HG02938 (cell line): ENCODE measurements around the gene ST6GALNAC3.
A peak's percentile ranks its signal among the peaks of the same experiment; 100 is the strongest.

Experiments
- ATAC-seq: cut with Tn5 transposase; IDR thresholded peaks from one replicate; pipeline ENCODE4 v1.9.1; 2021; ENCODE audit warnings: mild to moderate bottlenecking, moderate library complexity; ENCODE audit not compliant: unreplicated experiment

The ST6GALNAC3 gene

GRCh38 chr1:76140227-76140626, 65.7 kb downstream of the ST6GALNAC3 start:
- no peak for ATAC-seq

GRCh38 chr1:76141929-76142328, 67.4 kb downstream of the ST6GALNAC3 start:
- no peak for ATAC-seq

DNA sequence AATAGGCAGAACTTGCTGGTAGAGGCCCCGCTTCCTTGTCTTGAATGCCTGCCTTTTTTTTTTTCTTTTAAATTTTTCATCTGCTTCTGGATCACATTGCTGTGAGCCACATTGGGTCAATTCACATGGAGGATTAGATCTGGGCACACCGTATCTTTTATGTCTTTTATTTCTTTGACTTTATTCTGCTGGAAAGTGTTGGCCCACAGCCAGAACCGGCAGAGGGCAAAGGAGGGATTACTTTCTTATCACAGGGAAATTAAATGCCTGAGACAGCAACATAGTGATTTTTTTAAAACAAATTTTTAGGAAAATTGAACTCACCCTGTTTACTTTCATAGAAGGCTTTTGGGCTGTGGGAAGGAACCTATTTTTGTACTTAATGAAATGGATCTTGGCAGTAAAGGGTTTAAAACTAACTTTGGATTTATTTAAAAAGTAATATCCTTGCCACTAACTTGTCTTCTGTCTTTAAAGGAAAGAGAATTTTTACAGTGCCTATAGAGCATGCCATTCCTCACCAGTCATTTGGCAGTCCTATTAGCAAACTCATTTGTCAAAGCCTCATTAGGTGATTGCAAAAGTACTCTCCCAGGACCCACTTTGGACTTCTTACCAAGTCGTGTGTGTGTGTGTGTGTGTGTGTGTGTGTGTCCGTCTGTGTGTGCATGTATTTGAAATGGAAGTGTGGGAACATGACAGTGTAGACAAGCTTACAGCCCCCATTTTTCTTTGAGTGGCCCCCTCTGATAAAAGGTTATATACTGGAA, 68.4 kb downstream of the ST6GALNAC3 start:
- ATAC-seq: no peak

GRCh38 chr1:76144247-76144646, 69.7 kb downstream of the ST6GALNAC3 start:
- ATAC-seq: no peak

DNA sequence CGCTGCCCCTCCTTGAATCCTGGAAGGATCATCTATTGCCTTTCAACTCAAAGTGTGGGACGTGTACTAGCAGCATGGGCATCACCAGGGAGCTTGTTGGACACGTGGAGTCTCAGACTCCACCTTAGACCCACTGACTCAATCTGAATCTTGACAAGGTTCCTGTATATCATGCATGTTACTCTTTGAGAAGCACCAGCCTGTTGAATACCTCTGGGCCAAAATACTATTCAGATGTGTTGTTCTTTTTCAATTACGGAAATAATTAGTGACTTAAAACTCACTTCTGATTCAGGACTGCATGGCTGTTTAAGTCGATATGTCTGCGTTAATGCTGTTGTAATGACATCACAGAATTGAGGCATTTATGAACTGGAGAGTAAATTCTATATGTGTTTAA, 70.8 kb downstream of the ST6GALNAC3 start:
- ATAC-seq: no peak

GRCh38 chr1:76146184-76146583, 71.6 kb downstream of the ST6GALNAC3 start:
- no peak for ATAC-seq

- no peak for ATAC-seq
These were observed 73.4 kb downstream of the ST6GALNAC3 start for GRCh38 chr1:76147917-76148316.

- ATAC-seq: no peak
These were observed 73.9 kb downstream of the ST6GALNAC3 start for GRCh38 chr1:76148460-76148859.

GRCh38 chr1:76153841-76154205, 79.3 kb downstream of the ST6GALNAC3 start:
- no peak for ATAC-seq

- ATAC-seq: peak; percentile 97
These were observed 79.8 kb downstream of the ST6GALNAC3 start for GRCh38 chr1:76154206-76154956.

- ATAC-seq: no peak
These were observed 82.4 kb downstream of the ST6GALNAC3 start for GRCh38 chr1:76156987-76157386.

- no peak for ATAC-seq
These were observed 83.6 kb downstream of the ST6GALNAC3 start for GRCh38 chr1:76158126-76158525.

DNA sequence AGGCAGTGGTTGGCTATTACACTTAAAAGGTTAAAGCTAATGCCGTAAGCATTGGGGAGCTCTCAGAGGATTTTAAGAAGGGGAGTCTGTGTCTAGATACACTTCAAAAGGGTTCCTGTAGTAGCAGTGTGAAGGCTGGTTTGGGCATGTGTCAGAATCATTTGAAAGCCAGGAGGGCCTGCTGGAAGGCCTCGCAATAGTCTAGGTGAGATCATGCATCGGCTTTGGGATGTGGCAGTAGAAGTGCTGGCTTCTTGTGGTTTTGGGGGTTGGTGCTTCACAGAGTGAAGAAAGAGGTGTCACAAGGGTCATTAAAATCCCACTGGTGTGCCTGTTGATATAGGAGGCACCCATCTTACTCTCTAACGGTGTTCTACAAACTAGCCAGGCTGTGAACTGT, 85.7 kb downstream of the ST6GALNAC3 start:
- ATAC-seq: no peak

- no peak for ATAC-seq
These were observed 86.9 kb downstream of the ST6GALNAC3 start for GRCh38 chr1:76161451-76161850.

DNA sequence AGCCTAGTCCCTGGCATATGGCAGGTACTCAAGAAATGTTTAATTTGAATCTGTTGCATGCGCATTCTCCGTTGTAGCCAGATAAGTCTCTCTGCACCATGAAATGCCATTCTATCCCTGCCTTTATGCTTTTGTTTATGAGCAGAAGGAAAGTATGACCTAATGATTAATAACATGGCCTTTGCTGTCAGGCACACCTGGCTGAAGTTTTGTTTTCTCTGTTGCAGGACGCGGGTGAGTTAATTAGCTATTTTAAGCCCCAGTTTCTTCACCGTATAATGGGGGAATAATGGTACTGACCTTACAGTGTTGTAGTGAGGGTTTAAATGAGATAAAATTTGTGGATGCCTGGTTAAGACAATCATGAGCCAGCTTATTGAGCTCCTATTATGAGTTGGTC, 87.7 kb downstream of the ST6GALNAC3 start:
- ATAC-seq: no peak

DNA sequence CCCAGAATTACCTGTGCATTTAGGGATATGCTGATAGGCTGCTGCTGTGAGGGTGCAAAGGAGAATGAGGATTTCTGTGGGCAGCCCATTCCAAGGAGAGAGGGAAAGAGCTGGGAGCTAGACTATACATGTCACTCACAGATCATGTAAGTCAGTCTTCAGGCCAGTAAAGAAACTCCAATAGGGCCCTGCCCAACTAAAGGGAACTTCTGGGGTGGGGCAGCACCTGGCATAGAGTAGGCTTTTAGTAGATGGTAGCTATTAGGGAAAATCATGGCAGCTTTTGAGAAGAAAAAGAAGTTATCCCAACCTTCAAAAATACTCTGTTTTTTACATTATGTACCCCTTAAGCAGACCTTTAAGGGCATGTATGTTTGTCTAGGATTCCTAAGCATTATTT, 89.6 kb downstream of the ST6GALNAC3 start:
- no peak for ATAC-seq

- ATAC-seq: no peak
These were observed 95.5 kb downstream of the ST6GALNAC3 start for GRCh38 chr1:76170084-76170483.

GRCh38 chr1:76170513-76170912, 96.0 kb downstream of the ST6GALNAC3 start:
- no peak for ATAC-seq

- no peak for ATAC-seq
These were observed 101.5 kb downstream of the ST6GALNAC3 start for GRCh38 chr1:76176000-76176399.

- no peak for ATAC-seq
These were observed 103.1 kb downstream of the ST6GALNAC3 start for GRCh38 chr1:76177615-76178014.

DNA sequence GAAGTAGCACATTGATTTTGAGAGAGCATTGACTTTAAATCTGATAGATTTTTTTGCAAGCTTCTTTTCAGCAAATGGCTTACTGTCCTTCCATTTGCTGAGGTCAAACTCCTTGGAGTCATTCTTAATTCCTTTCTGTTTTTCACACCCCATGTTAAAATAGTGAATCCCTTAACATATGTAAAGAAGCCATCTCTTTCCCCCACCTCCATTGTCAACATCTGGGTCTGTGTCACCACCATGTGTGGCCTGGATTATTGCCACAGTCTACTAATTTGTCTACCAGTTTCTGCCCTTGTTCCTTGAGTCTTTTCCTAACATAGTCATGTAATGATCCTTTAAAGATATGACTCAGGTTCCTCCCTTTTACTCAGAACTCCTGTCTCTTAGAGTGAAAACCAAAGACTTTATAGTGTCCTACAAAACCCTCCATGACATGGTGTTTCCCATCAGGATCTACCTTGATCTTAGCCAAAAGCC, 104.7 kb downstream of the ST6GALNAC3 start:
- no peak for ATAC-seq

GRCh38 chr1:76185207-76185606, 110.7 kb downstream of the ST6GALNAC3 start:
- no peak for ATAC-seq
